GM12878 (cell line): Measurements from ENCODE around the gene MRPS18A. TPM values are rescaled to one million over a fixed set of nuclear protein-coding genes. Genes with fewer than 3 reads are reported as not detected.

Source experiments
- CREB1 ChIP-seq: IDR thresholded peaks from 2 replicates; pipeline ENCODE4 v1.6.1; 2012; ENCODE audit warnings: low read depth, mild to moderate bottlenecking, inconsistent platforms
- CREM ChIP-seq: IDR thresholded peaks from 2 replicates; pipeline ENCODE4 v1.6.1; 2014; ENCODE audit warnings: antibody characterized with exemption, low read depth
- DPF2 ChIP-seq: fragments of 450-650 bp; IDR thresholded peaks from 2 replicates; pipeline ENCODE4 v1.6.1; 2017; ENCODE audit warnings: mild to moderate bottlenecking
- EGR1 ChIP-seq, 2 experiments: IDR thresholded peaks; 1 replicate in 1 of 2; 2 replicates in 1 of 2; pipeline ENCODE4 v1.6.1; 2011 to 2012; ENCODE audit warnings: low read depth in 2 of 2, low read length in 2 of 2, borderline replicate concordance in 1 of 2, mild to moderate bottlenecking in 1 of 2, moderate library complexity in 1 of 2
- FOS ChIP-seq: IDR thresholded peaks from 3 replicates; pipeline ENCODE4 v1.6.1; 2011; ENCODE audit warnings: borderline replicate concordance; ENCODE audit not compliant: insufficient read length; ENCODE audit errors: extremely low read depth
- PAX5 ChIP-seq: IDR thresholded peaks from 2 replicates; pipeline ENCODE4 v1.6.1; 2011; ENCODE audit warnings: low read depth, low read length, borderline replicate concordance
- RFX5 ChIP-seq: IDR thresholded peaks from 2 replicates; pipeline ENCODE4 v1.6.1; 2011; ENCODE audit warnings: low read depth, low read length, improper control_type of control experiment
- SUZ12 ChIP-seq: fragments of 200-600 bp; sonication (generic); IDR thresholded peaks from one replicate; pipeline ENCODE4 v1.6.1; 2018; ENCODE audit warnings: antibody characterized with exemption, mild to moderate bottlenecking; ENCODE audit not compliant: unreplicated experiment
- YY1 ChIP-seq: IDR thresholded peaks from 2 replicates; pipeline ENCODE4 v1.6.1; 2011; ENCODE audit warnings: low read depth, mild to moderate bottlenecking, low read length
- ZNF622 ChIP-seq: fragments of 450-650 bp; IDR thresholded peaks from 2 replicates; pipeline ENCODE4 v1.6.1; 2017; ENCODE audit warnings: mild to moderate bottlenecking, inconsistent platforms
- polyA plus RNA-seq, 11 experiments: library from polyadenylated mRNA; depleted of rRNA in 4 of 11; unstranded in 6 of 11; stranded (reverse) in 5 of 11; fragments of >200 nt; fragmentation: Nextera tagmentation in 4 of 11; fragmentation: Illumina TruSeq in 1 of 11; extraction: Ambion mirVana in 4 of 11; extraction: Trizol in 1 of 11; gene quantifications; 1 replicate in 1 of 11; 2 replicates in 10 of 11; pipeline versions ENCODE4 v1.2.1 to v1.2.3, GENCODE V29; 2011 to 2016; ENCODE audit warnings: inconsistent platforms in 2 of 11, missing spikeins in 2 of 11, low read depth in 1 of 11
- total RNA-seq, 4 experiments: library from RNA; depleted of rRNA in 3 of 4; stranded (reverse); fragments of >200 nt in 3 of 4; fragmentation: Illumina TruSeq in 1 of 4; extraction: Trizol in 1 of 4; gene quantifications; 2 replicates each; pipeline versions ENCODE4 v1.2.1 to v1.2.3, GENCODE V29; 2013 to 2021
- TF ChIP-seq, protein P1 (sequence below): fragments of 450-650 bp; formaldehyde crosslinking; IDR thresholded peaks from 2 replicates; pipeline ENCODE4 v1.4.0; 2020; ENCODE audit warnings: mild to moderate bottlenecking, moderate library complexity
- TF ChIP-seq, protein P2 (sequence below): IDR thresholded peaks from 2 replicates; pipeline ENCODE4 v1.6.1; 2012; ENCODE audit warnings: mild to moderate bottlenecking, low read depth, low read length

The MRPS18A gene
- total and polyA plus RNA-seq, 10 of the 15 experiments (the other 5 are each of a cell fraction or from before 2014, with no cell fraction given), result 66.3 to 158 (median 98.7) TPM

DNA sequence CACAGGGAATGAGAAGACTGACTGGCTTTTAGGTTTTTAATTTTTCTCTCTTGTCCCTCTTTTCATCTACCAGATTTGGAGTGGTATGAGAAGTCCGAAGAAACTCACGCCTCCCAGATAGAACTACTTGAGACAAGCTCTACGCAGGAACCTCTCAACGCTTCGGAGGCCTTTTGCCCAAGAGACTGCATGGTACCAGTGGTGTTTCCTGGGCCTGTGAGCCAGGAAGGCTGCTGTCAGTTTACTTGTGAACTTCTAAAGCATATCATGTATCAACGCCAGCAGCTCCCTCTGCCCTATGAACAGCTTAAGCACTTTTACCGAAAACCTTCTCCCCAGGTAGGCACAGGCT lies 51.3 kb downstream of the MRPS18A start (continued):
- no peak for TF ChIP-seq FOS
- TF ChIP-seq, protein P1, sequence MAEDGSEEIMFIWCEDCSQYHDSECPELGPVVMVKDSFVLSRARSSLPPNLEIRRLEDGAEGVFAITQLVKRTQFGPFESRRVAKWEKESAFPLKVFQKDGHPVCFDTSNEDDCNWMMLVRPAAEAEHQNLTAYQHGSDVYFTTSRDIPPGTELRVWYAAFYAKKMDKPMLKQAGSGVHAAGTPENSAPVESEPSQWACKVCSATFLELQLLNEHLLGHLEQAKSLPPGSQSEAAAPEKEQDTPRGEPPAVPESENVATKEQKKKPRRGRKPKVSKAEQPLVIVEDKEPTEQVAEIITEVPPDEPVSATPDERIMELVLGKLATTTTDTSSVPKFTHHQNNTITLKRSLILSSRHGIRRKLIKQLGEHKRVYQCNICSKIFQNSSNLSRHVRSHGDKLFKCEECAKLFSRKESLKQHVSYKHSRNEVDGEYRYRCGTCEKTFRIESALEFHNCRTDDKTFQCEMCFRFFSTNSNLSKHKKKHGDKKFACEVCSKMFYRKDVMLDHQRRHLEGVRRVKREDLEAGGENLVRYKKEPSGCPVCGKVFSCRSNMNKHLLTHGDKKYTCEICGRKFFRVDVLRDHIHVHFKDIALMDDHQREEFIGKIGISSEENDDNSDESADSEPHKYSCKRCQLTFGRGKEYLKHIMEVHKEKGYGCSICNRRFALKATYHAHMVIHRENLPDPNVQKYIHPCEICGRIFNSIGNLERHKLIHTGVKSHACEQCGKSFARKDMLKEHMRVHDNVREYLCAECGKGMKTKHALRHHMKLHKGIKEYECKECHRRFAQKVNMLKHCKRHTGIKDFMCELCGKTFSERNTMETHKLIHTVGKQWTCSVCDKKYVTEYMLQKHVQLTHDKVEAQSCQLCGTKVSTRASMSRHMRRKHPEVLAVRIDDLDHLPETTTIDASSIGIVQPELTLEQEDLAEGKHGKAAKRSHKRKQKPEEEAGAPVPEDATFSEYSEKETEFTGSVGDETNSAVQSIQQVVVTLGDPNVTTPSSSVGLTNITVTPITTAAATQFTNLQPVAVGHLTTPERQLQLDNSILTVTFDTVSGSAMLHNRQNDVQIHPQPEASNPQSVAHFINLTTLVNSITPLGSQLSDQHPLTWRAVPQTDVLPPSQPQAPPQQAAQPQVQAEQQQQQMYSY (CRISPR knock-in tag), result no peak
- TF ChIP-seq CREM, result no peak
- TF ChIP-seq CREB1, result no peak
- no peak for TF ChIP-seq PAX5
- TF ChIP-seq RFX5, result no peak
- TF ChIP-seq ZNF622, result no peak
- TF ChIP-seq DPF2, result no peak
- TF ChIP-seq, protein P2, sequence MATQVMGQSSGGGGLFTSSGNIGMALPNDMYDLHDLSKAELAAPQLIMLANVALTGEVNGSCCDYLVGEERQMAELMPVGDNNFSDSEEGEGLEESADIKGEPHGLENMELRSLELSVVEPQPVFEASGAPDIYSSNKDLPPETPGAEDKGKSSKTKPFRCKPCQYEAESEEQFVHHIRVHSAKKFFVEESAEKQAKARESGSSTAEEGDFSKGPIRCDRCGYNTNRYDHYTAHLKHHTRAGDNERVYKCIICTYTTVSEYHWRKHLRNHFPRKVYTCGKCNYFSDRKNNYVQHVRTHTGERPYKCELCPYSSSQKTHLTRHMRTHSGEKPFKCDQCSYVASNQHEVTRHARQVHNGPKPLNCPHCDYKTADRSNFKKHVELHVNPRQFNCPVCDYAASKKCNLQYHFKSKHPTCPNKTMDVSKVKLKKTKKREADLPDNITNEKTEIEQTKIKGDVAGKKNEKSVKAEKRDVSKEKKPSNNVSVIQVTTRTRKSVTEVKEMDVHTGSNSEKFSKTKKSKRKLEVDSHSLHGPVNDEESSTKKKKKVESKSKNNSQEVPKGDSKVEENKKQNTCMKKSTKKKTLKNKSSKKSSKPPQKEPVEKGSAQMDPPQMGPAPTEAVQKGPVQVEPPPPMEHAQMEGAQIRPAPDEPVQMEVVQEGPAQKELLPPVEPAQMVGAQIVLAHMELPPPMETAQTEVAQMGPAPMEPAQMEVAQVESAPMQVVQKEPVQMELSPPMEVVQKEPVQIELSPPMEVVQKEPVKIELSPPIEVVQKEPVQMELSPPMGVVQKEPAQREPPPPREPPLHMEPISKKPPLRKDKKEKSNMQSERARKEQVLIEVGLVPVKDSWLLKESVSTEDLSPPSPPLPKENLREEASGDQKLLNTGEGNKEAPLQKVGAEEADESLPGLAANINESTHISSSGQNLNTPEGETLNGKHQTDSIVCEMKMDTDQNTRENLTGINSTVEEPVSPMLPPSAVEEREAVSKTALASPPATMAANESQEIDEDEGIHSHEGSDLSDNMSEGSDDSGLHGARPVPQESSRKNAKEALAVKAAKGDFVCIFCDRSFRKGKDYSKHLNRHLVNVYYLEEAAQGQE, result no peak
- TF ChIP-seq EGR1 (IDR thresholded peaks at IDR 0.05; ENCODE audit: borderline replicate concordance in 1 of 2, low read depth in 2 of 2, low read length in 2 of 2), result no peak
- TF ChIP-seq SUZ12, result no peak
- no peak for TF ChIP-seq YY1
